OCI-LY7 (cell line): ENCODE results near the gene DOCK4. TPM values are rescaled to one million over a fixed set of nuclear protein-coding genes. Genes with fewer than 3 reads are reported as not detected.

Experiments
- BruUV-seq: library from RNA; stranded (reverse); fragments of 400-500 nt; replicated peaks from 2 replicates; lab custom pipeline; 2021; lab: Mats Ljungman, UMichigan
- CTCF ChIA-PET: fragments of 300-600 bp; sonication (Branson Sonifier 250); formaldehyde crosslinking; loops from one replicate; lab custom pipeline; 2022; ENCODE audit warnings: antibody characterized with exemption; ENCODE audit not compliant: unreplicated experiment; lab: Charles Lee
- POLR2A ChIA-PET: fragments of 300-600 bp; sonication (Branson Sonifier 250); formaldehyde crosslinking; loops from one replicate; lab custom pipeline; 2022; ENCODE audit warnings: antibody characterized with exemption; lab: Charles Lee
- DNase-seq: peaks from one replicate; pipeline ENCODE4 v3.0.0-alpha.2; 2015; ENCODE audit warnings: low spot score
- H2AFZ ChIP-seq: fragments of 200-600 bp; sonication (generic), shearing (Covaris generic); 2 replicates; pipeline ENCODE4 v1.6.1; 2014; ENCODE audit warnings: mild to moderate bottlenecking, antibody characterized with exemption, low read length, moderate library complexity
- H3K27ac ChIP-seq: fragments of 200-600 bp; sonication (generic); 2 replicates; pipeline ENCODE4 v1.5.1; 2014; ENCODE audit warnings: mixed run types, low read depth, mild to moderate bottlenecking, moderate library complexity, low read length, inconsistent platforms; ENCODE audit not compliant: poor library complexity, severe bottlenecking
- H3K36me3 ChIP-seq: fragments of 200-600 bp; sonication (generic); 2 replicates; pipeline ENCODE4 v1.6.1; 2014; ENCODE audit warnings: mild to moderate bottlenecking, antibody characterized with exemption, low read length, moderate library complexity, mixed read lengths; ENCODE audit not compliant: insufficient read depth
- H3K4me1 ChIP-seq: fragments of 200-600 bp; sonication (generic); 2 replicates; pipeline ENCODE4 v1.5.1; 2014; ENCODE audit warnings: mild to moderate bottlenecking, low read length; ENCODE audit not compliant: insufficient read depth, poor library complexity, severe bottlenecking
- H3K4me2 ChIP-seq: fragments of 200-600 bp; sonication (generic); 2 replicates; pipeline ENCODE4 v1.6.1; 2014; ENCODE audit warnings: mild to moderate bottlenecking, low read length
- H3K4me3 ChIP-seq: fragments of 200-600 bp; sonication (generic); 2 replicates; pipeline ENCODE4 v1.5.1; 2014; ENCODE audit warnings: mild to moderate bottlenecking, low read depth, low read length; ENCODE audit not compliant: poor library complexity, severe bottlenecking
- H3K79me2 ChIP-seq: fragments of 200-600 bp; sonication (generic); 2 replicates; pipeline ENCODE4 v1.6.1; 2016; ENCODE audit warnings: low read depth, mild to moderate bottlenecking, low read length, moderate library complexity, mixed read lengths; ENCODE audit not compliant: insufficient read depth
- H3K9me2 ChIP-seq: fragments of 200-600 bp; sonication (generic); 2 replicates; pipeline ENCODE4 v1.6.1; 2016; ENCODE audit warnings: mild to moderate bottlenecking, low read length, mixed read lengths; ENCODE audit not compliant: insufficient read depth
- H3K9me3 ChIP-seq: fragments of 200-600 bp; sonication (generic); 2 replicates; pipeline ENCODE4 v1.6.1; 2014; ENCODE audit warnings: mild to moderate bottlenecking, mixed run types, low read length, mixed read lengths
- H4K20me1 ChIP-seq: fragments of 200-600 bp; sonication (generic); 2 replicates; pipeline ENCODE4 v1.6.1; 2014; ENCODE audit warnings: mild to moderate bottlenecking, antibody characterized with exemption, low read length, moderate library complexity, mixed read lengths; ENCODE audit not compliant: insufficient read depth
- CTCF ChIP-seq: fragments of 200-600 bp; sonication (generic); conservative IDR thresholded peaks from 2 replicates; pipeline ENCODE4 v1.5.1; 2014; ENCODE audit warnings: mild to moderate bottlenecking, antibody characterized with exemption, low read length, moderate library complexity, mixed read lengths
- EZH2phosphoT487 ChIP-seq: fragments of 200-600 bp; sonication (generic); IDR thresholded peaks from 2 replicates; pipeline ENCODE4 v1.6.1; 2018; ENCODE audit warnings: low read depth, borderline replicate concordance, mild to moderate bottlenecking, mixed run types, antibody characterized with exemption, low read length, moderate library complexity, mixed read lengths
- intact Hi-C: fragments of 100-400 bp; cut with micrococcal nuclease; formaldehyde crosslinking; loops from one replicate; pipeline ENCODE4 v1.10.0; 2022; ENCODE audit not compliant: unreplicated experiment
- total RNA-seq, 2 experiments: library from RNA; depleted of rRNA in 1 of 2; stranded (reverse); fragments of >200 nt in 1 of 2; shearing (Covaris generic) in 1 of 2; gene quantifications; 2 replicates each; pipeline ENCODE4 v1.2.3, GENCODE V29; 2014 to 2022

The DOCK4 gene
- total RNA-seq, 2 experiments from 2014 or later: 0.91 to 4.9 TPM

GRCh38 chr7:112076324-112076723 is 129.9 kb downstream of the DOCK4 start:
- H3K79me2 ChIP-seq: no peaks in the 10 kb centered on the region
- no peaks in the 10 kb centered on the region for H3K36me3 ChIP-seq
- H3K4me2 ChIP-seq: no peak overlapping the region
- intact Hi-C loops: loop anchor here (10.0 kb wide), 1 partner anchor 418 kb away; no protein-coding TSS in a partner anchor
- no peak overlapping the region for H3K4me3 ChIP-seq
- H3K4me1 ChIP-seq: peaks cover 10% of the 10 kb centered on the region
- H3K27ac ChIP-seq: no peak overlapping the region
- H4K20me1 ChIP-seq: peaks cover 5% of the 10 kb centered on the region; the same call in 1 of the 2 replicates
- DNase-seq: no peak
- ChIA-PET POLR2A (interaction anchor here (0.6 to 0.7 kb wide), 3 partner anchors 14 to 378 kb away, joined by 3 read pairs; no protein-coding TSS in a partner anchor), CTCF (no interaction called here)
- no TSS peak for BruUV-seq
- no peaks in the 10 kb centered on the region for H3K9me3 ChIP-seq
- H2AFZ ChIP-seq: no peak overlapping the region
- H3K9me2 ChIP-seq: no peaks in the 10 kb centered on the region
- TF ChIP-seq CTCF (no peak), EZH2phosphoT487 (no peak)

GRCh38 chr7:112074464-112074863 is 131.7 kb downstream of the DOCK4 start:
- CTCF ChIA-PET: no interaction called here
- Histone ChIP-seq H3K36me3 (no peaks in the 10 kb centered on the region), H3K4me1 (no peaks in the 10 kb centered on the region), H3K4me2 (no peak overlapping the region), H3K9me2 (no peaks in the 10 kb centered on the region), H4K20me1 (no peaks in the 10 kb centered on the region), H3K4me3 (no peak overlapping the region), H2AFZ (no peak overlapping the region), H3K27ac (no peak overlapping the region), H3K9me3 (no peaks in the 10 kb centered on the region), H3K79me2 (no peaks in the 10 kb centered on the region)
- no peak for DNase-seq
- intact Hi-C loops: loop anchor here (5.0 to 10.0 kb wide), 2 partner anchors 338 to 420 kb away; no protein-coding TSS in a partner anchor
- no TSS peak for BruUV-seq
- TF ChIP-seq EZH2phosphoT487 (no peak), CTCF (no peak)
- POLR2A ChIA-PET: interaction anchor here (0.9 kb wide), 2 partner anchors 26 to 212 kb away, joined by 3 read pairs; no protein-coding TSS in a partner anchor

GRCh38 chr7:112073530-112073929 is 132.7 kb downstream of the DOCK4 start:
- H3K4me2 ChIP-seq: no peak overlapping the region
- H4K20me1 ChIP-seq: no peaks in the 10 kb centered on the region
- POLR2A ChIA-PET: no interaction called here
- no peak overlapping the region for H3K4me3 ChIP-seq
- H3K9me2 ChIP-seq: no peaks in the 10 kb centered on the region
- H2AFZ ChIP-seq: no peak overlapping the region
- no peaks in the 10 kb centered on the region for H3K79me2 ChIP-seq
- TF ChIP-seq CTCF (no peak), EZH2phosphoT487 (no peak)
- H3K36me3 ChIP-seq: no peaks in the 10 kb centered on the region
- no peaks in the 10 kb centered on the region for H3K9me3 ChIP-seq
- no peak overlapping the region for H3K27ac ChIP-seq
- CTCF ChIA-PET: interaction anchor here (0.6 kb wide), 1 partner anchor 215 kb away, joined by 3 read pairs; no protein-coding TSS in a partner anchor
- no TSS peak for BruUV-seq
- H3K4me1 ChIP-seq: no peaks in the 10 kb centered on the region
- intact Hi-C loops: loop anchor here (5.0 to 10.0 kb wide), 2 partner anchors 339 to 421 kb away; no protein-coding TSS in a partner anchor
- DNase-seq: no peak
